ENCODE data around the gene SLC25A36.

GRCh38 chr3:140948460-140949249 lies 7.0 kb downstream of the SLC25A36 start:
- no peak for TF ChIP-seq CTCF (conservative IDR thresholded peaks at IDR 0.05; ENCODE audit: low read depth, low read length)
- TF ChIP-seq SMC3 (IDR thresholded peaks at IDR 0.05; ENCODE audit: low read depth, low read length): no peak
- TF ChIP-seq RAD21 (IDR thresholded peaks at IDR 0.05; ENCODE audit: low read length): no peak
- TF ChIP-seq USF2 (IDR thresholded peaks at IDR 0.05; ENCODE audit: low read depth, low read length): no peak
- no peak for TF ChIP-seq CEBPB (IDR thresholded peaks at IDR 0.05; ENCODE audit: low read depth, low read length)
- TF ChIP-seq POLR2A (IDR thresholded peaks at IDR 0.05; ENCODE audit: low read depth, low read length): no peak
- no peak for TF ChIP-seq FOS (IDR thresholded peaks at IDR 0.05; ENCODE audit: low read depth, low read length)

All from IMR-90 (cell line).